ENCODE measurements around the gene UTP15.

The UTP15 gene, protein sequence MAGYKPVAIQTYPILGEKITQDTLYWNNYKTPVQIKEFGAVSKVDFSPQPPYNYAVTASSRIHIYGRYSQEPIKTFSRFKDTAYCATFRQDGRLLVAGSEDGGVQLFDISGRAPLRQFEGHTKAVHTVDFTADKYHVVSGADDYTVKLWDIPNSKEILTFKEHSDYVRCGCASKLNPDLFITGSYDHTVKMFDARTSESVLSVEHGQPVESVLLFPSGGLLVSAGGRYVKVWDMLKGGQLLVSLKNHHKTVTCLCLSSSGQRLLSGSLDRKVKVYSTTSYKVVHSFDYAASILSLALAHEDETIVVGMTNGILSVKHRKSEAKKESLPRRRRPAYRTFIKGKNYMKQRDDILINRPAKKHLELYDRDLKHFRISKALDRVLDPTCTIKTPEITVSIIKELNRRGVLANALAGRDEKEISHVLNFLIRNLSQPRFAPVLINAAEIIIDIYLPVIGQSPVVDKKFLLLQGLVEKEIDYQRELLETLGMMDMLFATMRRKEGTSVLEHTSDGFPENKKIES

DNA sequence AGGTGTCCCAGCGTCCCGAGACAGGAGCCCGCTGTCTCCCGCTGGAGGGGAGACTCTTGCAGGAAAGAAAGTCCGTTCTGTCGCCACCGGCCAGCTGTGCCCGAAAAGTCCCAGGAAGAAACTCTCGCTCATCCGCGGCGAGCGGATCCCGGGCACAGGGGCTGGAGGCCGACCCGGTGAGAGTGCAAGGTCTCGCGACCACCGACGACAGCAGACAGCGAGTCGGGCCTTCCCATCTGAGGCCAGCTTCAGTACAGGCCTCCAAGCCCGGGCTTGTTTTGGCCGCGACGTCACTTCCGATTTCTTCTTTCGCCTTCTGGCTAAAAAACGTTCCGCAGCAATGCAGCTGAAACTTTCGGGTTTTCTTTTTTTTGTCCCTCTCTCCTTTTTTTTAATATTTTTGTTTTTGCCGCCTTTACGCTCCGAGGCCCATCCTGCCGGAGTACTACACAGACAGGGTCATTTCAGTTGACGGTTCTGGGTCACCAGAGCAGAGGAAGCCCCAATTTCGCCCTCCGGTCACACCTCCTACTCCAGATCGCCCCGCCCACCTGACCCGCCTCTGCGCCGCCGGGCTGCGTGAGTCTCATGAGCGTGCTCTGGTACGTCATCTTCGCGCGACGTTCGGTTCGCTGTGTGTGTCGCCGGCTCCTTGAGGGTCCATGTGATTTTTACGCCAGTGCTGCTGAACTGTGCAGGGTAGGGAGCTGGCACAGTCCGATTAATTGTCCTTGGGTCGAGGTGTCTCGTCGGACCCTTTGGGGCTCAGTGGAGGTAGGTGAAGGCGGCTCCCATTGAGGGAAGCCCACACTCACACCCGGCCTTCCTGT lies at the start of gene UTP15, which contains the start of gene ANKRA2:
Gene UTP15, plus strand, starts transcription at position 605 of the 830 bp plus-strand sequence. CDS start 1,602 bp downstream, outside the sequence.
Gene ANKRA2, minus strand, starts transcription at position 501 of the 830 bp plus-strand sequence. CDS start 2,758 bp downstream, outside the sequence.
- peak within 1 kb of the TSS; percentile 100 for H3K4me3 ChIP-seq (ENCODE audit: low read length)
- no peak for TF ChIP-seq ZNF274 (IDR thresholded peaks at IDR 0.05; ENCODE audit: low read depth, low read length)

DNA sequence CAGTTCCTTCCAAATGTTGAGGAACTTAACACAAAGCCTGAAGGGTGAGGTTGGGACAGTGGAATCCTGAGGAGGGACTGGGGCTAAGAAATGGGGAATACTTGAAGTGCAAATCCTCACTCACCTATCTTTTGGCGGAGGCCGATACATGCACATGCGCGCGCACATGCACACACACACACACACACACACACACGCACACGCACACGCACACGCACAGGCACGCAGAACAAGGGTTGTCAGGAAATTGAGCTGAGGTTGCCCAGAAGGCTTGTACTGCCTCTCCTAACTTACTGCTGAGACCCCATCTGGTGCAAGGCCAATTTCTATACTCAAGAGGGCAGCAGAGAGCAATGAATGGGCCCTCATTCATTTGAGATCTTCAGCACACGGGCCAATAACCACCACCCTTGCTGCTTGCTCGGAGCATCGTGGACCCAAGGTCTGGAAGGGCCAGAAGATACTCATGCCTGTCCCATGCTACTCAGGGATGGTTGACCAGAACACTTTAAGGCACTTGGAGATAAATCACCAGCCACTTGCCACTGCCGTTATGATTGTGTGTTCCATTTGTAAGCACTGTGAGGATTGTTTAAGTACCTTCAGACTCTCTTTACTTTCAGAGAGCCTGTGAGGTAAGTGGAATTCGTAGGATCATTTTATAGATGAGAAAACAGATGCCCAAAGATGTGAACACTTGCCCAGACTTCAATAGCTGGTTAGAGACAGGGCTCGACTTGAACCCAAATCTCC lies 45.8 kb upstream of the UTP15 start:
- no peak for TF ChIP-seq ZNF274 (IDR thresholded peaks at IDR 0.05; ENCODE audit: low read depth, low read length)
- no peak overlapping the region for H3K4me3 ChIP-seq (ENCODE audit: low read length)

DNA sequence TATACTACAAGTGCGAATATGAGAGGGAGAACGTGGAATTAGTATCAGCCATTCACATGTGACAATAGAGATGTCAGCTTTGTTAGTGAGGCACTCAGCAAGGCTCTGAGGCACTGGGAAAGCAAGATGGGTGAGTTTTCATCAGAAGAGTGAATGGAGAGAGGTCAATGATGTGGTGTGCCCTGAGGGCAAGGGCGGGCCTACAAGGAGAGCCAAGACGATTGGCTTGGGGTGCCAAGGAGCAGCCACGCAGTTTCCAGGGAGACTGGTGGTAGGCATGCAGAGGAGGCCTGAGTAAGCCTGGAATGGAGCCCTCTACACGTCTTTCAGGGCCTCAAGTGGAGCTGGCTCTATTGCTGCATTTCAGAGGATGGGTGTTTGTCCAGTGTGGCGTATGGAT lies 42.6 kb upstream of the UTP15 start:
- no peak for TF ChIP-seq ZNF274 (IDR thresholded peaks at IDR 0.05; ENCODE audit: low read depth, low read length)
- H3K4me3 ChIP-seq (ENCODE audit: low read length), result no peak overlapping the region

DNA sequence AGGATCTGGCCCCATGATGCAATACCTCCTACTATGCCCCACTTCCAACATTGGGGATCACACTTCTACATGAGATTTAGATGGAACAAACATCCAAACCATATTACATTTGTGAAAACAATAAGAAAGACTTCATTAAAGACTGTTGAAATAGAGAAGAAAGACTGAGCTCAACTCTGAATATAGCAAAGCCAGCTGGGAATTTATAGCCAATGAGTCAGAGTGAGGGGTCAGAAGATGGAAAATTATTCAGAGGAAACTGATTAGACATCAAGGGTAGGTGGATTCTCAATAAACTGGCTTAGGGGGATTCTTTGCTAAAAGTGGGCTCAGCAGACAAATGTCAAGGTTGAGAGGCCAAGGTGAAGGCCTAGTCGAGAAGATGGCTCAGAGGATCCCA lies 41.7 kb upstream of the UTP15 start:
- no peak overlapping the region for H3K4me3 ChIP-seq (ENCODE audit: low read length)
- TF ChIP-seq ZNF274 (IDR thresholded peaks at IDR 0.05; ENCODE audit: low read depth, low read length), result no peak

DNA sequence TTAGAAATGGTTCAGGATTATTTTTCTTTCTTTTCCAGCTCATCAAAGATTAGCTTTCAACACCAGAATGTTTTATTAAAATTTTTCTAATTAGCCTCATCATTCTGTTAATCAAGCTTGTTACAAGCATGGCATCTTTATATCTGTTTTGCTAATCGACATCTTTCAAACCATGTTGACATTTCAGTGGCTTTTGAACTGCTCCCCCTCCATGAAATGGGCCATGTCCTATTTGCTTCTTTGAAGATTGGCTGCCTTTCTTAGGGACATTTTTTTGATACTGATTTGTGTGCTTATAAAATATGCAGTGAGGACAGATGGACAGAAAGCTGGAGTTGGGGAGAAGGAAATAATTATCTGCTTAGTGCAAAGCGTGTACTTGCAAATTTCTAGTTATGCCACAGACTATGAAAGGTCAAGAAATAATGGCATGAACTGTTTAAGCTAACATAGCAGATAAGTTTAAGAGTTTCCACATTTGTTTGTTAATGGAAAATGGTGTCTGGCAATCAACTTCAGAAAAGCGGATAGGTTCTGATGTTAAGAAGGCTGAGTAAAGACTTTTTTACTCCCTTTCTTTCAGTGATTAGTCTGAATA lies 39.8 kb upstream of the UTP15 start:
- H3K4me3 ChIP-seq (ENCODE audit: low read length), result no peak overlapping the region
- no peak for TF ChIP-seq ZNF274 (IDR thresholded peaks at IDR 0.05; ENCODE audit: low read depth, low read length)

DNA sequence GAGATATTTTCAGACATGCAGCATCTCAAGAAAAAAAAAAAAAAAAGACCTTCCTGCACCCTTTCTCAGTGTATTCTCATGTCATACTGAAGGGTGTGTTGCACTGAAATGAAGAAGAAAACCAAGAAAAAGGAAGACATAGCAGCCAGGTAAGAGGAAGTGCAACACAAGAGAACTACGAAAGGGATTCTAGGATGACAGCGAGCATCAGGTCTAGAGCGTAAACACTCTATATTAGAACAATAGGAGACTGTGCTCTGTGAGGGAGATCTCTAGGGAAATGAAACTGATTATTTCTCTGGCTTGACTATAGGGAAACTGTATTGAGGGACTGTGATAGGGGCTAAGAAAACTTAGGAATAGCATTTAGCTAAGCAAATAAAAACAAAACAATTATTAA lies 37.3 kb upstream of the UTP15 start:
- no peak overlapping the region for H3K4me3 ChIP-seq (ENCODE audit: low read length)
- TF ChIP-seq ZNF274 (IDR thresholded peaks at IDR 0.05; ENCODE audit: low read depth, low read length), result no peak

DNA sequence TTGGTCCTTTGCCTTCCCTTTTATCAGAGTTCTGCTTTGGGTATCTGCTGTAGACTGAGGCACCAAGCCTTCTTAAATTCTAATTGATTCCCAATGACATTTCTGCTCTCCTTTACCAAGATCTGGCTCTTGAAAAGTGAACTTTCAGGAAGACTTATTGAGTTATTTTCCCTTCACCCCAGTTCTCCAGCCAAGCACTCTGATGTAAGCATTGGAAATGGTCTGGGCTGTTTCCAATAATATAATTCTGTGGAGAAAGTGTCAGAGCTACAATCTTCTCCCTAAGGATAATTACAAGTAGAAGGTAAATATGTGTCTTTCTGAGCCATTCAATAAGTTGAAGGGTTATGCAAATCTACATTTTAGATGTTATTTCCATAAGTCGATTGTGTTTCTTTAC lies 36.5 kb upstream of the UTP15 start:
- H3K4me3 ChIP-seq (ENCODE audit: low read length), result no peak overlapping the region
- TF ChIP-seq ZNF274 (IDR thresholded peaks at IDR 0.05; ENCODE audit: low read depth, low read length), result no peak

DNA sequence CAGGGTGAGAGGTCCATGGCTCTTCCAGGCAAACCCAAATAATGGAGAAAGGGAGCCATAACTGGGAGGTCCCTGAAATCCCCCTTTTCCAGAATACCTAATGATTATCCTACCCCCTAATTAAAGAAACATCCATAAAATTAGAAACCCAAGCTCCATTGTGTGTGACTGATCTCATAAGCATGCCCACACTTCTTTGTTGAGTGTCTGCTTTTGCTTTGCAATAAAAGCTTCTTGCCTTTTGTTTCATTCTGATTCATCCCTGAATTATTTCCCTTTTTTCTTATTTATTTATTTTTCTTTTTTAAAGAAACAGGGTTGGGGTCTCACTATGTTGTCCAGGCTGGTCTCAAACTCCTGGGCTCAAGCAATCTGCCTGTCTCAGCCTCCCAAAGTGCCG lies 34.2 kb upstream of the UTP15 start:
- no peak overlapping the region for H3K4me3 ChIP-seq (ENCODE audit: low read length)
- no peak for TF ChIP-seq ZNF274 (IDR thresholded peaks at IDR 0.05; ENCODE audit: low read depth, low read length)

DNA sequence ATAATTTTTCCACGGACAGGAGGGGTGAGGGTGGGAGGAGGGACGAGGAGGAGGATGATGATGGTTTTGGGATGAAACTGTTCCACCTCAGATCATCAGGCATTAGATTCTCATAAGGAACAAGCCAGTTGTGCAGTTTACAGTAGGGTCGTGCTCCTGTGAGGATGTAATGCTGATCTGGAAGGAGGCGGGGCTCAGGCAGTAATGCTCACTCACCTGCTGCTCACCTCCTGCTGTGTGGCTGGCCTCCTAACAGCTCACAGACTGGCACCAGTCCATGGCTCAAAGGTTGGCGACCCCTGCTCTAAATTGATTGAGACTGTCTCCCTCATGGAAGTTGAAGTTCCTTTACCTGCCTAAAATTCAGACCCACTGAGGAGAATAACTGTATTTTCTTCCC lies 33.3 kb upstream of the UTP15 start:
- H3K4me3 ChIP-seq (ENCODE audit: low read length), result no peak overlapping the region
- no peak for TF ChIP-seq ZNF274 (IDR thresholded peaks at IDR 0.05; ENCODE audit: low read depth, low read length)

DNA sequence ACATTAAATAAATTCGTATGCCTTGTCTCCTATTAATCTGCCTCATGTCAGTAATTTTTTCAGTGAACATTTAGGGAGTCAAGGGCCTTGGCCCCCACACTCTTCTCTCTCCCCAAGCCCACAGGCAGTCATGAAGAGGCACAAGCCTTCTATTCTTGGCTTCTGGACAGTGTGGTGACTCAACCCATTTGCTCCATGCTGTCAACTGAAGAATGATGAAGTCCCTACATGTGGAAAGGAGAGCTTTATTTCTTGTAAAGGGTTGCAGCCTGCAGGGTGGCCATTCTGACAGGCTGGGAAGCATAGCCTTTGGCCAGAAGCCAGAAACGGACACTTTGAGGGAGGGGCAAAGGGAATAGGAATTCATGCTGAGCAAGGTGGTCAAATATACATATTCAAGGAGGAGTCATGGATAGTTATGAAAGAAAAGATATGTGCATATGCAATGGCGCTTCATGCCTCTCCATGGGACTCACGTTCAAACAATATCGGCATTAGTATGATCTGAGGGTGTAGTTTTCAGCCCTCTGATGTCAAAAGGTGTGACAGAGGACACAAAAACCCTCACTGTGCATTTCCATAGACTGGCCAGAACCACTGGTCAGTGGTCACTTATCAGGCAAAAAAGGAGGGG lies 31.4 kb upstream of the UTP15 start:
- H3K4me3 ChIP-seq (ENCODE audit: low read length), result no peak overlapping the region
- TF ChIP-seq ZNF274 (IDR thresholded peaks at IDR 0.05; ENCODE audit: low read depth, low read length), result no peak

DNA sequence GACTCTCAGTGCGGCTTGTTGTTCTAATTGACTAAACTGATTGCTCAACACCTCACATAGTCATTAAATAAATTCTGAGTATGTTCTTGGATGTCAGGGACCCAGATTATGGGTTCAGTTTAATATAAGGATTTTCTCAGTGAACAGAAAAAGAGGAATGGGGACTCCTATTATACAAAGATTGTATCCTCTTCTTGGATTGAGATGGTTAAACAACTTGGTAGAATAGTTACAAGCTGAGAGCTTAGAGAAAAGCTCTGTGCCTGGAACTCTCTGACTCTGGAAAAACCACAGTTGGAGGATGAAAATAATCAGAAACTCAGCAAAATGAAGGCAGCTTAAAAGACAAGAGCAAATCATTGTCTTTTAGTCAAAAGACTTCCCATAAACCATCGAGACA lies 30.6 kb upstream of the UTP15 start:
- TF ChIP-seq ZNF274 (IDR thresholded peaks at IDR 0.05; ENCODE audit: low read depth, low read length), result no peak
- no peak overlapping the region for H3K4me3 ChIP-seq (ENCODE audit: low read length)

DNA sequence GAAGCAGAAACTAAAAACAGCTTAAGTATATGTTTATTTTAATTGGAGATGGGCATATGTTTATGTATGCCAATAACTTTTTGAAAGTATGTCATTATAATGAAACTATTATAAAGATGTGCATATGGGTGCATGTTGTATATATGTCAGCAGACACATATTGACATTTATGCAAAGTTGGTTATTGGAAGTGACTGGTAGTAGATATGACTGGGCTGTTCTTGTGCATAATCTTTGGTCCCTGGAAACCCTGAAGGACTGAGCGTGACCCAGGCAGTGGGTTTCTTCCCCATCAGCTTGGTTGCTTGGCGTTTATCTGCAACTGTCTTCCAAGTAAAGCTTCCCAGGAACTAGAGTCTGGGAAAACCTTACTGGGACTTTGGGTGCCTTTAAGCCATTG lies 25.8 kb upstream of the UTP15 start:
- no peak overlapping the region for H3K4me3 ChIP-seq (ENCODE audit: low read length)
- no peak for TF ChIP-seq ZNF274 (IDR thresholded peaks at IDR 0.05; ENCODE audit: low read depth, low read length)

DNA sequence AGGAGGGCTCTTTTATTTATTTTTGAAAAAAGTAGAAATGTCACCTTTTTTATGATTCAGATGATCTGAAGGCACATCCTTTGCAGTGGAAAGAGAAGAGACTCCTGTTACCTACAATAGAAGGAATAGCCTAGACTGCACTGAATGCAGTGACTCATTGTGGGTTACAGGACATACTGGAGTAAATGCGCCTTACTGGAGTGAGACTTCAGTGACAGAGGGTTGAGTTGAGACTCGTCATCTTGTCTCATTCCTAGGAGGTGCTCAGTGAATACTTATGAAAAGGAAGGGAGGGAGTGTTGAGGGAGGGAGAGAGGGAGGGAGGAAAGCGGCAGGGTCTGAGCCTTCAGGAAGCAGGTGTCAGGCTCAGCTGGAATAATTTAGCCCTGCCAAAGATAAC lies 25.4 kb upstream of the UTP15 start:
- no peak overlapping the region for H3K4me3 ChIP-seq (ENCODE audit: low read length)
- TF ChIP-seq ZNF274 (IDR thresholded peaks at IDR 0.05; ENCODE audit: low read depth, low read length), result no peak

All from GM08714 (cell line).